ENCODE results near the gene PNPO. TPM values are rescaled to one million over a fixed set of nuclear protein-coding genes. Genes with fewer than 3 reads are reported as not detected.

Gene PNPO
- total RNA-seq, 2 donors from 2014 or later, result 28.4 to 35.4 TPM

GRCh38 chr17:47952171-47953021 is 11.0 kb downstream of the PNPO start:
- Histone ChIP-seq H3K27ac (no peak overlapping the region), H3K9me3 (no peaks in the 10 kb centered on the region), H3K4me3 (no peak overlapping the region), H3K36me3 (peaks cover 8% of the 10 kb centered on the region), H3K27me3 (no peaks in the 10 kb centered on the region), H3K4me1 (peaks cover 0 to 14% of the 10 kb centered on the region in 2 donors)
- no peak for DNase-seq (ENCODE audit: low spot score)
- no peak for TF ChIP-seq CTCF (IDR thresholded peaks at IDR 0.05)

GRCh38 chr17:47953909-47954308 is 12.5 kb downstream of the PNPO start:
- Histone ChIP-seq H3K27me3 (no peaks in the 10 kb centered on the region), H3K4me1 (peaks cover 0 to 12% of the 10 kb centered on the region in 2 donors), H3K9me3 (no peaks in the 10 kb centered on the region), H3K4me3 (no peak overlapping the region), H3K36me3 (no peaks in the 10 kb centered on the region), H3K27ac (no peak overlapping the region)
- DNase-seq (ENCODE audit: low spot score), result no peak
- TF ChIP-seq CTCF (IDR thresholded peaks at IDR 0.05), result no peak

- no peak overlapping the region for H3K4me3 ChIP-seq
- H3K27ac ChIP-seq, result no peak overlapping the region
- H3K36me3 ChIP-seq, result no peaks in the 10 kb centered on the region
- TF ChIP-seq CTCF (IDR thresholded peaks at IDR 0.05), result no peak
- H3K4me1 ChIP-seq, result no peaks in the 10 kb centered on the region
- H3K27me3 ChIP-seq, result no peaks in the 10 kb centered on the region
- no peaks in the 10 kb centered on the region for H3K9me3 ChIP-seq
- DNase-seq (ENCODE audit: low spot score), result no peak
Observed at GRCh38 chr17:47955497-47956461, 14.4 kb downstream of the PNPO start.

GRCh38 chr17:47956791-47957590 is 15.6 kb downstream of the PNPO start:
- Histone ChIP-seq H3K27ac (no peak overlapping the region), H3K9me3 (no peaks in the 10 kb centered on the region), H3K4me3 (no peak overlapping the region), H3K36me3 (no peaks in the 10 kb centered on the region), H3K27me3 (no peaks in the 10 kb centered on the region), H3K4me1 (no peaks in the 10 kb centered on the region)
- no peak for DNase-seq (ENCODE audit: low spot score)
- no peak for TF ChIP-seq CTCF (IDR thresholded peaks at IDR 0.05)

All from right atrium auricular region (tissue), 2 donors.